HG03457 (cell line): ENCODE data around the gene CTSV.
A peak's percentile ranks its signal among the peaks of the same experiment; 100 is the strongest.
"Not testable (repeated sequence)": the region's sequence is repeated elsewhere in the genome, so short reads cannot be mapped to it uniquely, and the experiment has no call there.

Experiments
- ATAC-seq: cut with Tn5 transposase; IDR thresholded peaks from one replicate; pipeline ENCODE4 v1.9.1; 2021; ENCODE audit warnings: moderate number of reproducible peaks; ENCODE audit not compliant: unreplicated experiment

CTSV gene

DNA sequence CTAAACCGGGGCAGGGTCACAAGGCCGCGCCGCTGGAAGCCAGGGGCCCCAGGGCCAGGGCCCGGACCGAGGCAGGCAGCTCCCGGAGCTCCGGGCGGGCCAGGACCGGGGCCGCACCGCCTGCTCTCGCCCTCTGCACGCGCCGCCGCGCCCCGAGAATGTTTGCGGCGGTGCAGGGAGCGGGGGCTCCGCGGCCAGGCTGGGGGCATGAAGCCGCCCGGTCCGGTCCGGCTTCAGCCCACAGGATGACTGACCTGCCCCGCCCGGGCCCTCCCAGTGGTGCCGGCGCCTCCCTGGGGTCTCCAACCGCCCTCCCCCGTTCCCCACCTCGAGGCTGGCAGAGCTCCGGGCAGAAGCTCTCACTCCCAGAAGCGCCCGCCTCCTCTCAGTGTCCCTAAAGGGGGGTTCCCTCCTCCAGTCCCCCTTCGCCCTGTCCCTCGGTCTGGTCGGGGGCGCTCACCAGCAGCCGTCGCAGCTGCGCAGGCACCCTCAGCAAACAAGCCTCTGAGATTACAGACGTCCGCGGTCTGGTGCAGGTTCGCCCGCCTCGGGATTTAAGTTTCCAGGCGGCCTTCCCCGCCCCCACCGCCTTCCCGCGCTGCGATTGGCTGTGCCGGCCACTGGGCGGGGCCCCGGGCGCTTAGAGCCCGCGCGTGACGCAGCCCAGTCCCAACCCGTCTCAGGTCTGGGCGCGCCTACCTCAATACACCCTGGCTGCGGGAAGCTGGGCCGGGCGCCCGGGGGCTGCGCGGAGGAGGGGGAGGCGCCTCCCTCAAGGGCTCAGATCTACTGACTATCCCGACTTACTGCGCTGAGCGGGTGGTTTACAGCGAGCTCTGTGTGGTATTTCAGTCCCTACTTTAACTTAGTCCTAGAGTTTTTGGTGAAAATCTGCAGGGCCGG is at the start of gene CTSV:
CTSV (minus strand) TSS at position 532 of the 903 bp plus-strand sequence. CDS start 1,099 bp downstream, outside the sequence.
- peak; percentile 90 for ATAC-seq

DNA sequence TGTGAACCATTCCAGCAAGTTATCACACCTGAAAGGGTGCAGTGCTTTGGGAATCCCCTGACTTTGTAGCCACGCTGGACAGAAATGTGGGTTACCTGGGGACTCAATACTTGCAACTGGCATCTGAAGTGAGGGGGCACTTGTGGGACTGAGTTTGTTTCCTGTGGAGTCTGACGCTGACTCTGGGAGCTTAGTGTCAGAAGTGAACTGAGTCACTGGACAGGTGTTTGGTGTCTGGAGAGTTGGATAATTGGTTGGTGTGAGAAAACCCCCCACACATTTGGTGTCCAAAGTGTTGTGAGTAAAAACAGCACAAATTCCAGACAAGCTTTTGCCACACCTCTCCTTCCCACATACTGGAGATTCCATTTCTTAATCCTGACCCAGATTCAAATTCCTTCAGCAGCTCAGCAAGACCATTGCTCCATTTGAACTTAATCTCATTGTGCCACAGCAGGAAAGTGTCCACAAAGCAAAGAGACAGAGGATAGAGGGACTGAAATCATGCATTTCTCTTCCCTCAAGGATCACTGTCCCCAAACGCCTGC is 48.8 kb upstream of the CTSV start:
- ATAC-seq, result not testable (repeated sequence)

DNA sequence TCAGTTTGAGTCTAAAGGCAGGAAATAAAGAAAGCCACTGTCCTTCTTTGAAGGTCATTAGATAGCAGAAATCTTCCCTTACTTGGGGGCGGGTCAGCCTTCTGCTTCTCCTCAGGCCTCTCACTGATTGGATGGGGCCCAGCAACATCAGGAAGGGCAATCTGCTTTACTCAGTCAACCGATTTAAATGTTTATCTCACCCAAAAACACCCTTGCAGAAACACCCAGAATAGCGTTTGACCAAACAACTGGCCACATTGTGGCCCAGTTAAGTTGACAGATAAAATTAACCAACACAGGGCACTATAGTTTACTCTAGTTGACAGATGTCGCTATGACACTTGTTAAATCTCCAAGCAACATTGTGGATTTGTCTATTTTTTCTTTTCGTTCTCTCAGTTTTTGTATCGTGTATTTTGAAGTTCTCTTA is 45.6 kb upstream of the CTSV start:
- not testable (repeated sequence) for ATAC-seq

DNA sequence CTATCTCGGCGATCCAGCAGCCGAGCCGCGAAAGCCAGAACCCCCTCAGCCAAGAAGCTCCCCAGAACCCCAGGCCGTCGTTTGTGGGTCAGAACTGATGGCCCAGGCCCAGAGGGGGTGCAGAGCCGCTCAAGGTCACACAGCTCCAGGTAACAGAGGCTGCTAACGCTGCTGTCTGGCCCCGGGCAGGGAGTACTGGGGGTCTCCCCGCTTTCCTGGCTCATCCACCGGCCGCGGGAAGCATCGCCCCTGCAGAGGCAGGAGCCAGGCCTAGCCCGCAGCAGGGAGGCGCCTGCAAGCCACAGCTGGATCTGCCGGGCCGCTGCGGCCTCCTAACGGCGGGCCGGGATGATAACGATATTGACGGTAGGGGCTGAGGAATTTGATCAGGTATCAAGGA is 39.4 kb upstream of the CTSV start:
- ATAC-seq, result no peak

DNA sequence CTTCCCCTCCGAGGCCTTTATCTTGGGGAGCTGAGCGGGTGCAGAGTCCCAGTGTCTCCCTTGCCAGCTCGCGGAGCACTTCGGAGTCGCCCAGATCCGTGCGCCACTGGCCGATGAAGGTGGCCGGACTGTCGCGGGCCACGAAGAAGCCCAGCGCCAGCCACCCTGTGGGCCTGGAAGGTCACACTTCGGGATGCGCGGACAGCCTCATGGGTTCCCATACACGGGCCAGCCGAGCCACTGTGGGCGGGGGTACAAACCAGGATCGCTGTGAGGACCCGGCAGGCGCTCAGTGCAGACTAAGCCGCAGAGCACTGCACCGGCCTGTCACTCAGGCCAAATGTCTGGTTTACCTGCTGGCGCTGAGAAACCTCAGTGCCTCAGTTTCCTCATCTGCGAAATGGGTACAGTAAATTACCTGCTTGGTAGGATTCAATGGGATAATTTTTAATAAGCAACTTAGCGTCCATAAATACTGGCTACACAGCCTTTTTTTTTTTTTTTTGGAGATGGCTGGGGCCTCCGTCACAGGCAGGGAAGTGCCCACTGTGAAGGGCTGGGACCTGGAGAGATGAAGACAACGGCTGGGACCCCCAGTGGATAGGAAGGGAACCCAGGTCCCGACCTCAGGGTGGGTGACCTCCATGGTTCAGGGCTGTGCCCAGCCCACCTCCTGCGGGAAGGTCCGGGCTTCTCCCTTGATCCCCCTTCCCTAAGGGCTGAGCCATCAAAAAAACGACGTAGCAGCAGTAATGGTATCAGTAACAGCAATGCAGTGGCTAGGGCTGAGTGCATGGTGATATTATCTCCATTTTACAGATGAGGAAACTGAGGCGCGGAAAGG is 38.7 kb upstream of the CTSV start:
- ATAC-seq, result no peak

DNA sequence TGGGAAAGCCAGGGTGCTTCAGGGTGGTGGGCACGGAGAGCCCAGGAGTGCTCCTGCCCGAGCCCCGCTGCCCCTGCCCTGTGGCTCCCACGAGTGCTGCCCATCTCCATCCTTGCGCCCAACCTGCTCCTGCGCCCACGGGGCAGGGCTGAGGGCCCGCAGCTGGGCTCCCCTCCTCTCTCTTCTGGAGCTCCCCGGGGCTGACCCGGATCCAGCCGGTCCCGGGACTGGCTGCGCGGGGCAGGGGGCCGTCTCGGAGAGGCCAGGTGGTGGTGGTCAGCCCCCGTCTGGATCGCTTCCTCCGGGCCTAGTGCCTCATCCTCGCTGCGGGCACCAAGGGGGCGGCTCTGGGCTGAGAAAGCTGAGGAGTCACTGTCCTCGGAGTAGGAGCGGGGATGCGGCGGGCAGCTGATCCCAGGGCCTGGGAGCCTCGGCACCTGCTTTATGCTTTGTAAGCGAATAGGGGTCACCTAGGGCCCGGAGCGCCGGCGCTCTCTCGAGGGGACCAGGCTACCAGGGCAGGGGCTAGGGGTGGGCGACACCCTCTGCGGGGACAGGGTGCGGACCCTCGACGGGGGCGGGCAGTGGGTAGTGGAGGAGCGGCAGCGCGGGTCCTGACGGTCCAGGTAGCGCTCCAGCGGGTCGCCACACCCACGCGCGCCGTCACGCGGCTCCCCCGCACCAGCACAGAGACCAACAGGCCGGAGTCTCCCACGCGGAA is 37.9 kb upstream of the CTSV start:
- not testable (repeated sequence) for ATAC-seq

DNA sequence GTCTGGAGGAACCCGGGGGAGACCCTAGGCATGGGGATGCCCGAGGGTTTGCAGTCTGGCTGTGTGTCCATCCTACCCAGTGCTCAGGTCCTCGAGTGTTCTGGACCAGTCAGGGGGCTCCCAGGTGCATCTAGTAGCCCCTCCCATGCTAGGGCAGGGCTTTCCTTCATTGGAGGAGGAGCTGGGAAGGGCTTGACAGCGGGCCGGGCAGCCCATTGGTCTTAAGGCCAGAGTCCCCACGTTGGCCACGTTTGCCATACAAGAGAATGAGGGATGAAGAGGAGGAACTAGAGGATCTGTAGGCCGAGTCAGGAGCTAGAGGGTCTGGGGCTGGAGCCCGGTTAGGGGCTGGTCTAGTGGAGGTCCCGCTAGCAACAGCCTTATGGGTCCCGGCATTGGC is 37.3 kb upstream of the CTSV start:
- no peak for ATAC-seq

DNA sequence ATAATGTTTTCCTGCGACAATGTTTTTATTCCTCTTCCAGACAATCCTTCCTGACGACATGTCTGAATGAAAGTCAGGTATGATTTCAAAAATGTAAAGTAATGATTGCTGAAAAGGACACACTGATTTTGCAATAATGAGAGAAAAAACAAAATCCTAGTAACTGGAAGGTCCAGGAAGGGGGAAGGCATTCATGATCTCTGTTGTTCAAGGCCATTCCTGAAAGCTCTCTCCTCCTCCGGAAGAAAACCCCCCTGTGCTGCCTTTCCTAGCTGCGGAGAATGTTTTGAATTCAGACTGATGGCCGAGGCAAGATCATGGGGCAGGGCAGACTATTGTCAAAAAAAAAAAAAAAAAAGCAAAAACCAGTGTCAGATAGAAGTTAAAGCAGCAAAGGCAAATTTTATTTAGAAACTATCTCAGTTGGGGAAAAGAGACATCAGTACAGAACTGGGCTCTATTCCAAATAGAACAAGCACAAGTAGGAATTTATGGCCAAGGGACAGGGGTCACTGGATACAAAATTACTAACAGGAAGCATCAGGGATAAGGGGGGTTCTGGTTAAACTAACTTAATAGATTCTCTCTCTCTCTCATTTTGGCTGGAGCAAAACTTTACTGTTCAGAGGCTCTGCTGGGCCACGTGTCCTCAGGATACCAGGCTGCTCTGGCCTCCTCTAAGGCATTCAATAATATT is 36.5 kb upstream of the CTSV start:
- no peak for ATAC-seq

DNA sequence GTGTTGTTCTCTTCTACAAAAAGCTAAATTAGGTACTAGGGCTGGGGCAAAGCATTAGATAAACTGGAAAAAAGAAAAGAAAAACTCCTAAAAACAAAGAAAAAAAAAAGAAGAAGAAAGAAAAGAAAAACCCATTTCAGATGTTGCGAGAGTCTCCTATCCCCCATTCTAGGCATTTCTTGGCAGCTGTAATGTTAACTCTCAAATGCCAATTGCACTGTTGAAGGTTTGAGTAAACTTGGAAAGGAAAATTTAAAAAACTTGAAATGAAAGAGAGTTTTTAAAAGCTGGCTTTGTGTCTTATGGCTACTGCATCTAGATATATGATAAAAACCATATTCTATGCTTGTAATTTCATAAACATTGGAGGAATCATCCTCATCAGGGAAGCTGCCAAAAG is 34.6 kb upstream of the CTSV start:
- no peak for ATAC-seq

DNA sequence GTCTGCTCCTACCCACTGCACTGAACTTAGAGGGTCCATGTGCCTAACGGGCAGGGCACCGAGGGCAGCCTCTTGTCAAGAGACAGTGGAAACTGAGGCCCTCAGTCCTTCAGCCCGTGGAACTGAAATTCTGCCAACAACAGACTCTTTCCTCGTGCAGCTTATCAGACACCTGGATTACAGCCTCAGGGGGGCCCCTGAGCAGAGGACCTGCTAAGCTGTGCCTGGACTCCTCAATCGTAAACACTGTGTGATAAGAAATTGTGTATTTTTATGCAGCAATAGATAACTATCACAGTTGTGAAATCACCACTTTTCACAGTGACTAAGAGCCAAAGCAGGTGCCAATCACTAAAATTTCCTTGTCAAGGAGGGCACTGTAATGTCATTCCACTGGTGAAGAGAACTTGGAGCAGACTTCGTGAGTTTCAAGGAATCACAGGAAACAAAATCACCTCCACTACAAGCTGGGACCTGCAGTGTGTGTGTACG is 33.4 kb upstream of the CTSV start:
- no peak for ATAC-seq

DNA sequence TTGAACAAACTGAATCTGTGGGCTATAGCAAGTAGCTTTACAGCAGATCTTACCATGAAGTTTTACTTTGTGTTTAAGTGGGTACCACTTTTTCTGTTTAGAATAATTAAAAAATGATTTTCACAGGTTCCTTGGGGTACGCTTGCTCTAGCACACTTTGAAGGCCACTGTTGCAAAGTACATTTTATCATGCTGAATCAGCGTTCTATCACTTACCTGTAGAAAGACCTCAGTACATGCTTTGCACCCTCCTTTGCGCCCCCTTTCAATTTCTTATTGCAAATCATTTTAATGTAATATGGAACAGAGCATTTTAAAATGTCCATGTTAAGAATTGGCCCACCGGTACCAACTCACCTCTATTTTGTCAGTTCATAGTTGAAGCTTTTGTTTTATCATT is 31.4 kb upstream of the CTSV start:
- not testable (repeated sequence) for ATAC-seq

DNA sequence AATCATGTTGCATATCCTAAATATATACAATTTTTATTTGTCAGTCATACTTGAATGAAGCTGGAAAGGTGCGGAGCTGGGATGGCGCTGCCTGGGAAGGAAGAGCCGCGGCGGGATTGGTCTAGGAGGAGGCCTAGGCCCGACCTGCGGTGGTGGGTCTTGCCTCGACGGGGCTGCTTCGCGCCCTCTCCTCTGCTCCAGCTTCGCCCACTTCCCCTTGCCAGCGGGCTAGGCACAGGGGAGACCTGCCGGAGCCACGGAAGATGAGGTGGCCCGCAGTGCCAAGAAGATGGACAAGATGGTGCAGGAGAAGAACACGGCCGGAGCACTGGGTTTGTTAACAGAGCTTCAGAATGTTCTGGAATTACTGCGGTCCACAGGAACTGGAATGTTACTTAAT is 28.5 kb upstream of the CTSV start:
- no peak for ATAC-seq

DNA sequence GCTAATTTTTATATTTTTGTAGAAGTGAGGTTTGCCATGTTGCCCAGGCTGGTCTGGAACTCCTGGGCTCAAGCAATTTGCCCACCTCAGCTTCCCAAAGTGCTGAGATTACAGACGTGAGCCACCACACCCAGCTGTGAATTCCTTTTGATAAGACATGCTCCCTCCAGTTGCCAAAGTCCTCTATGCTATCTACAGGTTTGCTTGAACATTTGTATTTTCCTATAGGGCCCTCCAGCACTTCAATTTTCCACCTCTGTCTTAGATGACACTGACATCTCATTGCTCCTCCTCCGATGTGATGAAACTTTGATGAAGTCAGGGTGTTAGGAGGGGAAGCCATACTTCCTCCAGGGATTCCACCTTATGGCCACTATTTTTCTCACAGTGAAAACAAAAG is 25.2 kb upstream of the CTSV start:
- no peak for ATAC-seq

DNA sequence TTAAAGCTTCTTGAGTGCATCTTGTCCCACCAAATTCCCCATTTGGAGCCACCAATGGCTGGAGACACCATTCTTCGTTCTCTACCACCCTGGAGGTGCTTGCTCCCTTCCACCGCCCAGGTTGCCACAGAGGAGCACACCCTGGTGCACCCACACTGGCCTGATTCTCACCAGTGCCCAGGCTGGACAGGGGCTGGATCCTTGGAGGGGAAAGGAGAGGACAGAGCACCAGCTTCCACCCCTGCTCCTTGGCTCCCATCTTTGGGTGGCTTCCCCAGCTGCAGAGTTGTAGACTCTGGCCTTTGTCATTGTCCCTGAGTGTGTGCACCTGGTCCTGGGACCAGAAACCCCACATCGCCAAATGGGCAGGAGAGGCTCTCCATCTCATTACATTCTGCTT is 21.9 kb upstream of the CTSV start:
- ATAC-seq, result no peak

DNA sequence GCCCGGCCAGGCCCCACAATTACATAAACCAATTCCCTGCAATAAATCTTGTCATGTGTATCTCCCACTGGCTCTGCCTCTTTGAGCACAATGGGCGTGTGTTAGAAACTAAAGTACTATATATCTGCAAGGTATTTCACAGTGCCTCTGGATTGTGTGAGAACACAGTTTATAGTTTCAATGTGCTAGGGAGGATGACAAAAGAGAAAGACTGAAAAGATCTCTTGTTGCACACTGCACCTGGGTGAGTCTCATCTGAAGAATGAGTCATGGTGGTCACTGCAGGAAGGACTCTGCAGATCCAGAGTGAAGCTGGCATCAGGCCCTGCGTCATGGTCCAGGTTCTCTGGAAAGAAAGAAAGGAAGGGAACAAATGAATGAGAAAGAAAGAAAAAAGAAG is 20.7 kb upstream of the CTSV start:
- no peak for ATAC-seq

DNA sequence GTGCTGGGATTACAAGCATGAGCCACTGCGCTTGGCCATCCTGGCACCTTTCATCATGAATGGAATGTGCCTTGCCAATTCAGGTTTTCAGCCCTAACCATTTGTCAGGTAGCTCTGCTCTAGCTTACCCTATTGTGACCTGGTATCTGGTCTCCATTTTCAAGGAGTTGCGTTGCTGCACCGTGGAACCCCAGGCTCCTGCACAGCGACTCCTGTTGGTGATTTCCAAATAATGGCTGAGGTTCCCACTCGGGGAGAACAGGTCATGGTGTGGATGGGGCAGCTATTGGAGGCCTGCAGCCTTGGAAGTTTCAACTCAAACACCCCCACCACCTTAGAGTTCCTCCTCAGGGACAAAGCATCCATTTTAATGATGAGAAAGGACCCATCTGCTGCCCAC is 18.7 kb upstream of the CTSV start:
- ATAC-seq, result no peak

DNA sequence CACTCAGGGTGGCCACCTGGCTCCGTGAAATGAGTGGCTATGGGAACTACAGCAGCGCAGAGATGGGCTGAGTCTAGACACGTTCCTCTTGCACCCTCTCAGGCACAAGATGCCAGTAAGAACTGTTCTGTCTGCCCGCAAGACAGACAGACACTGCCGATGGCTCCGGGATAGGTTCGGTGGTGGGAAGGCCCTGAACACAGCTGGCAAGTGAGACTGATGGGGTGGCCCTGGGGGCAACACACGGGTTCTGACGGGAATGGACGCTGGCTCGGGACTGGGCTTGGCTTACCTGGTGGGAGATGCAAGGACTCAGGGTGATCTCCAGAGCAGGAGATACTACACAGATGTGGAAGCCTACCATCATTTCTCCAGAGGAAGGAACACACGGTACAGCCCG is 16.9 kb upstream of the CTSV start:
- not testable (repeated sequence) for ATAC-seq

DNA sequence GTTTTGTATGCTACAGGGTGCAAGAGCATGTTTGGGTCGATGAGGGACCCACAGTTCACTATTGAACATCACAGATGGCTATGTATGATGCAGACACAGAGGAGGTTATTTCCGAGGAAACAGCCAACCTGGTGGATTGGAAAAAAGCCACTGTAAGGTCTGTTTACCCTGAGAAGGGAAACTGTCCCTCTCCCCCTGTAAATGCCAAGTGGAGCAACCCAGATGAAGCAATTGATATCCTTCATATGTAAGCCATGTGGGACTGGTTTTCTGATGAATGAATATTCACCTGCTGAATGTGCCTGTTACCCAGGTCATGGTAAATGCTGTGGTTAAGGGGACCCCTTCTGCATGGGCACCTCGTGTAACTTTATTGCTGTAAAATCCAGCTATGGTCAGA is 14.8 kb upstream of the CTSV start:
- no peak for ATAC-seq

DNA sequence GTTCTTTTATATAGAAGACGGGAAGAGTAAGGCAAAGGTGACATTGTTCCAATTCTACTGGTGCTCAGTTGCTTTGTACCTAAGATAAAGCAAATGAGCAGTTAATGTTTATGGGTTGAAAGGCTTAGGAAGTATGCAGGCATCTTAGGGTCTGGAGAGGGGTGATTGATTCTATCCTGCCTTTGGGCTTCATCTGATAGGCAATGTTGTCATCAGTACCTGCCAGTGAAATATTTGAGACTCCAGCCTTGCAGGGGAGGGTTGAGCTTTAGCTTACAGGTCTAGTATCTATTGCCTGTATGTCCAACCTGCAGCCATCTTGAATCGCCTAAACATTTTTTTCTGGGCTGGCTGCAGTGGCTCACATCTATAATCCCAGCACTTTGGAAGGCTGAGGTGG is 13.8 kb upstream of the CTSV start:
- ATAC-seq, result no peak

DNA sequence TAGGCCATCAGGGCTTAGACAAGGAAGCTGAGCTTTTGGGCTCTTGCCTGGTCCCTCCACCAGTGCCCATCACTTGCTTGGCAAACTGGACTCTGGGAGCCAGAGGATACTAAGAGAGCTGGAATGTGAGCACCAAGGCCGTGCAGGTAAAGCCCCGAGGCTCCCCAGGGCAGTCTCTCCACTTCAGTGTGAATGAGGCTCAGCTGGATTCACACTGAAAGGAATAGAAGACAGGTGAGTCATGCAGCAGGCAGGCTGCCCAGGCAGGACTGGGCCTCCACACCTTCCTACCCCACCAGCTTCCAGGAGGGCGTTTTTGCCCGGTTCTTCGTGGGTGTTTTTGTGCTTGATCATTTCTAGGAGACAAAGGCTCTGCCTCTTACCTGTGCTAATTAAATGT is 7.3 kb upstream of the CTSV start:
- no peak for ATAC-seq
